ENCODE results near the gene PTPRN2.

Gene PTPRN2

GRCh38 chr7:157814931-157815705 is 772.5 kb downstream of the PTPRN2 start:
- TF ChIP-seq CTCF (IDR thresholded peaks at IDR 0.05; ENCODE audit: low read depth, low read length), result no peak
- H3K4me3 ChIP-seq (ENCODE audit: low read depth, low read length), result no peak overlapping the region

GRCh38 chr7:157813741-157814661 is 773.6 kb downstream of the PTPRN2 start:
- TF ChIP-seq CTCF (IDR thresholded peaks at IDR 0.05; ENCODE audit: low read depth, low read length), result no peak
- no peak overlapping the region for H3K4me3 ChIP-seq (ENCODE audit: low read depth, low read length)

- no peak for TF ChIP-seq CTCF (IDR thresholded peaks at IDR 0.05; ENCODE audit: low read depth, low read length)
- no peak overlapping the region for H3K4me3 ChIP-seq (ENCODE audit: low read depth, low read length)
Measured at GRCh38 chr7:157813053-157813452, 774.6 kb downstream of the PTPRN2 start.

GRCh38 chr7:157811946-157812345 is 775.7 kb downstream of the PTPRN2 start:
- TF ChIP-seq CTCF (IDR thresholded peaks at IDR 0.05; ENCODE audit: low read depth, low read length), result no peak
- no peak overlapping the region for H3K4me3 ChIP-seq (ENCODE audit: low read depth, low read length)

- TF ChIP-seq CTCF (IDR thresholded peaks at IDR 0.05; ENCODE audit: low read depth, low read length), result no peak
- no peak overlapping the region for H3K4me3 ChIP-seq (ENCODE audit: low read depth, low read length)
Measured at GRCh38 chr7:157809863-157810851, 777.5 kb downstream of the PTPRN2 start.

- no peak for TF ChIP-seq CTCF (IDR thresholded peaks at IDR 0.05; ENCODE audit: low read depth, low read length)
- no peak overlapping the region for H3K4me3 ChIP-seq (ENCODE audit: low read depth, low read length)
Measured at GRCh38 chr7:157809154-157809862, 778.3 kb downstream of the PTPRN2 start.

Measured in WI38 (cell line).